Measurements from ENCODE around the gene ADAMTS14. TPM values are rescaled to one million over a fixed set of nuclear protein-coding genes. Genes with fewer than 3 reads are reported as not detected.

Gene ADAMTS14
- polyA plus RNA-seq, 3 donors, result 0.05 TPM; not detected in 2

GRCh38 chr10:70650104-70650503 is 22.2 kb upstream of the ADAMTS14 start:
- TF ChIP-seq CTCF (IDR thresholded peaks at IDR 0.05), result no peak
- H3K9me3 Mint-ChIP-seq, result peaks cover 17 to 48% (median 37%) of the 10 kb centered on the region in 7 donors
- Histone ChIP-seq H3K9me3 (replicated peaks in 1 of 2; ENCODE audit: control insufficient read depth in 1 of 2, insufficient read depth in 1 of 2, low read length in 2 of 2) (peaks cover 39 to 59% of the 10 kb centered on the region in 2 donors), H3K27ac (ENCODE audit: low read depth in 1 of 2, low read length in 2 of 2) (no peak overlapping the region), H3K79me2 (ENCODE audit: insufficient read depth, low read length) (no peaks in the 10 kb centered on the region), H2AFZ (ENCODE audit: insufficient read depth, low read depth, low read length, poor library complexity, severe bottlenecking) (no peak overlapping the region), H3K4me2 (replicated peaks; ENCODE audit: extremely low read depth, low read length, poor library complexity, severe bottlenecking) (no peak overlapping the region), H3K4me1 (ENCODE audit: control insufficient read depth in 1 of 2, insufficient read depth in 2 of 2, low read length in 2 of 2) (no peaks in the 10 kb centered on the region), H3K27me3 (ENCODE audit: control insufficient read depth in 2 of 2, insufficient read depth in 2 of 2, low read length in 2 of 2) (no peaks in the 10 kb centered on the region), H3K36me3 (replicated peaks in 1 of 2; ENCODE audit: control insufficient read depth in 1 of 2, insufficient read depth in 2 of 2, low read length in 2 of 2) (no peaks in the 10 kb centered on the region), H3K9ac (ENCODE audit: insufficient read depth, low read length, poor library complexity, severe bottlenecking) (no peak overlapping the region), H4K20me1 (ENCODE audit: insufficient read depth, low read length) (no peaks in the 10 kb centered on the region), H3K4me3 (replicated peaks in 1 of 3; ENCODE audit: low read depth in 2 of 3, low read length in 3 of 3) (no peak overlapping the region)
- H3K4me3 Mint-ChIP-seq, result no peak overlapping the region
- H3K4me1 Mint-ChIP-seq, result no peaks in the 10 kb centered on the region
- DNase-seq, result no peak
- intact Hi-C loops (cut with micrococcal nuclease), result no loop called here
- no peaks in the 10 kb centered on the region for H3K36me3 Mint-ChIP-seq
- H3K27ac Mint-ChIP-seq, result no peak overlapping the region
- H3K27me3 Mint-ChIP-seq (ENCODE audit: low read depth in 3 of 3), result peaks cover 0 to 5% (median 2%) of the 10 kb centered on the region in 3 donors
- WGBS (ENCODE audit: insufficient coverage), result 100% methylated on average over 3 of the region's 3 CpGs

- intact Hi-C loops (cut with micrococcal nuclease), result no loop called here
- DNase-seq, result no peak
- Histone ChIP-seq H3K27me3 (ENCODE audit: control insufficient read depth in 2 of 2, insufficient read depth in 2 of 2, low read length in 2 of 2) (no peaks in the 10 kb centered on the region), H3K4me1 (ENCODE audit: control insufficient read depth in 1 of 2, insufficient read depth in 2 of 2, low read length in 2 of 2) (no peaks in the 10 kb centered on the region), H4K20me1 (ENCODE audit: insufficient read depth, low read length) (no peaks in the 10 kb centered on the region), H3K4me3 (replicated peaks in 1 of 3; ENCODE audit: low read depth in 2 of 3, low read length in 3 of 3) (no peak overlapping the region), H3K9ac (ENCODE audit: insufficient read depth, low read length, poor library complexity, severe bottlenecking) (no peak overlapping the region), H3K36me3 (replicated peaks in 1 of 2; ENCODE audit: control insufficient read depth in 1 of 2, insufficient read depth in 2 of 2, low read length in 2 of 2) (no peaks in the 10 kb centered on the region), H2AFZ (ENCODE audit: insufficient read depth, low read depth, low read length, poor library complexity, severe bottlenecking) (no peak overlapping the region), H3K27ac (ENCODE audit: low read depth in 1 of 2, low read length in 2 of 2) (no peak overlapping the region), H3K79me2 (ENCODE audit: insufficient read depth, low read length) (no peaks in the 10 kb centered on the region), H3K9me3 (replicated peaks in 1 of 2; ENCODE audit: control insufficient read depth in 1 of 2, insufficient read depth in 1 of 2, low read length in 2 of 2) (peaks cover 39 to 59% of the 10 kb centered on the region in 2 donors), H3K4me2 (replicated peaks; ENCODE audit: extremely low read depth, low read length, poor library complexity, severe bottlenecking) (no peak overlapping the region)
- Mint-ChIP-seq H3K4me3 (no peak overlapping the region), H3K4me1 (no peaks in the 10 kb centered on the region), H3K36me3 (no peaks in the 10 kb centered on the region), H3K9me3 (peaks cover 17 to 48% (median 37%) of the 10 kb centered on the region in 7 donors), H3K27ac (no peak overlapping the region), H3K27me3 (ENCODE audit: low read depth in 3 of 3) (peaks cover 0 to 5% (median 2%) of the 10 kb centered on the region in 3 donors)
- no CpG with 5 or more reads among the region's 3 CpGs for WGBS (ENCODE audit: insufficient coverage)
- no peak for TF ChIP-seq CTCF (IDR thresholded peaks at IDR 0.05)
Observed at GRCh38 chr10:70650718-70651117, 21.6 kb upstream of the ADAMTS14 start.
